Femur (tissue), 1 donor: ENCODE measurements around the gene PKP1.

Source experiments
- DNase-seq: peaks from one replicate; pipeline ENCODE4 v3.0.0-alpha.2; 2017

PKP1 gene

GRCh38 chr1:201310251-201310985 is 27.1 kb downstream of the PKP1 start:
- no peak for DNase-seq

DNA sequence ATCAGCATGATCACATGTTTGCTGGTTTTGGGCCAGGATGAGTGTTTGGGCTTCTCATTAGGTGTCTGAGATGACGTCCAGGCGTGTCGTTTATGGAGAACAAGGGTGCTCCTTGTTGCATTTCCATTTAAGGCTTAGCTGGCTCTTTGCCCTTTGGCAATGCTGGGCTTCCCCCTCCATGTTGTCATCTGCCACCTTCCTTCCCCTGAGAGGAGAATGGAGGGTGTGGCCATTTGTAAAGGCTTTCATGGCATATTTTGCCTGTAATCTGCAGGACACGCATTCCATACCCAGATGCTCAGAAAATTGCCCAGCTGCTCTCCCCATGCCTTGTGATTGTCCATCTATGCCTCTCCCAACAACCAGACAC is 27.7 kb downstream of the PKP1 start:
- peak; percentile 69 for DNase-seq

GRCh38 chr1:201311356-201312011 is 28.2 kb downstream of the PKP1 start:
- DNase-seq: no peak

DNA sequence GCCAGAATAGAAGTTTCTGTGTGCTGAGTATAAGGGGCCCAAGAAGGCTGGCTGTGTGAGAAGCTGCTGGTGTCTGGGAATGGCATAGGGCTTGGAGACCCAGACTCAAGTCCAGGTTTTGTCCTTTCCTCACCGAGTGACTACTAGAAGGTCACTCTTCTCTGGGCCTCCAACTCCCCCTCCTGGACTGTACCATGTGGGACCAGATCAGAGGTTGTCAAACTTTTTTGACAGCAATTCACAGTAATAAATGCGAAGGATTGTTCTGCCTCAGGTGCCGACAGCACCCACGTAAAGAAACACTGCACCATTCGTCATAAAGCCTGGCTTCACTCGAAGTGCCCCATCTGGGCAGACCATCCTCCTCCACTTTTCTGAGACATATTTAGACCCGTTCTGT is 29.0 kb downstream of the PKP1 start:
- no peak for DNase-seq

GRCh38 chr1:201313086-201313485 is 29.8 kb downstream of the PKP1 start:
- no peak for DNase-seq

DNA sequence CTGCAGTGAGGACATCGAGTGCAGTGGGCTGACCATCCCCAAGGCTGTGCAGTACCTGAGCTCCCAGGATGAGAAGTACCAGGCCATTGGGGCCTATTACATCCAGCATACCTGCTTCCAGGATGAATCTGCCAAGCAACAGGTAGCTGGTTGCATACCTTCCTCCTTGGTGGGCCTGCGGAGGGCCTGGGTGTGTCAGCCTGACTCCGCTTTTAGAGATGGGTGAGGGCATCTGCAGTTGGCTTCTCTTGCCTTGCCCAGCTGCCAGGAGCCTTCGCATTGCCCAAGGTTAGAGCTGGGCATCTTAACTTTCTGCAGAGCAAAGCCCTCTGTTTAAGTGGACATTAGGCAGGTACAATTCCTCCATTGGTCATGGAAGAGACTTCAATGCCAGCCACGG is 33.2 kb downstream of the PKP1 start:
- DNase-seq: no peak

- no peak for DNase-seq
Measured at GRCh38 chr1:201317551-201317950, 34.2 kb downstream of the PKP1 start.

- no peak for DNase-seq
Measured at GRCh38 chr1:201318504-201319340, 35.4 kb downstream of the PKP1 start.

DNA sequence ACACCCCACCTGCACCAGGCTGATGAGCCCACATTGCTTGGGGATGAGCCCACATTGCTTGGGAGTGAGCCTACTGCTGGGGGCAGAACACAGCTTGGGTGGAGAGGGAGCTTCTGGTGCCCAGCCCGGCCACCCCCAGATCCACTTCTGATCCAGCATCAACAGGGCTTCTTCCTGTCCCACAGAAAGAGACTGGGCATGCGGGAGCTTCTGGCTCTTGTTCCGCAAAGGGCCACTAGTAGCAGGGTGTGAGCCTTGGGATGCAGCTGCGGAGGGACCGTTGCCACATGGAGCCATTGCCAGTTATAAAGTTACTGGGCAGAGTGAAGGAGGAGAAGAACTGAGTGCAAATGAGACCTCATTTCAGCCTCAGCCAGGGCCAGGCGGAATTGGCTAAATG is 36.3 kb downstream of the PKP1 start:
- no peak for DNase-seq

- no peak for DNase-seq
Measured at GRCh38 chr1:201320168-201320788, 37.0 kb downstream of the PKP1 start.

- DNase-seq: no peak
Measured at GRCh38 chr1:201321826-201322390, 38.6 kb downstream of the PKP1 start.

DNA sequence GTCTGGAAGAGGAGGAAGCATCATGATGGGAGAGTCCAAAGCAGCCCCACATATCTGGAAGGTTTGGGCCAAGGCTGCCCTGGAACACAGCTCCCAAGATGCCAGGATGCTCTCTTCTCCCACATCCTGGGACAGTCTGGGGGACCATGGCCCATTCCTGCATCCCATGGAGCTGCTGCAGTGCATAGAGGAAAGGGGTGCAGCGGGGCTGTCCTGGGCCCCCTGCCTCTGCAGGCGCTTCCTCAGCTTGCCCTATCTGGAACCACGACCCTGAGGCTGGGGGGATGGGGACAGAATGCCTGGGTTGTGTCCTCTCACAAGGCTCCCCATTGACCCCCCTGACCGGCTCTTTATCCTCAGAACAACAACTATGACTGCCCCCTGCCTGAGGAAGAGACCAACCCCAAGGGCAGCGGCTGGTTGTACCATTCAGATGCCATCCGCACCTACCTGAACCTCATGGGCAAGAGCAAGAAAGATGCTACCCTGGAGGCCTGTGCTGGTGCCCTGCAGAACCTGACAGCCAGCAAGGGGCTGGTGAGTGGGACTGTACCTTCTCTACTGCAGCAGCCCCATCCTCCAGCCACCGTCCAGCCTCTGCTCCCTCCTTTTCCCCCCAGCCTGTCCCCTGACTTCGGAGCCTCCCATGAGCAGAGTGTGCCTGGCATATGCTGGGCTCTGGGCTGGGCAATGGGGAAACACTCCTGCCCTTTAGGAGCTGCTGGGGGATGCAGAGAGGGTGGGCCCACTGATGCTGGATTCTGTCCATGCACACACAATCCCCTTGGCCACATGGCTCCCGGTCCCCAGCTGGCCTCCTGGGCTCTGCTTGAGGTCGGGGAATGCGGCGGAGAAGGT is 39.6 kb downstream of the PKP1 start:
- DNase-seq: no peak

GRCh38 chr1:201324306-201324705 is 41.0 kb downstream of the PKP1 start:
- no peak for DNase-seq

GRCh38 chr1:201324821-201325677 is 41.7 kb downstream of the PKP1 start:
- DNase-seq: no peak

DNA sequence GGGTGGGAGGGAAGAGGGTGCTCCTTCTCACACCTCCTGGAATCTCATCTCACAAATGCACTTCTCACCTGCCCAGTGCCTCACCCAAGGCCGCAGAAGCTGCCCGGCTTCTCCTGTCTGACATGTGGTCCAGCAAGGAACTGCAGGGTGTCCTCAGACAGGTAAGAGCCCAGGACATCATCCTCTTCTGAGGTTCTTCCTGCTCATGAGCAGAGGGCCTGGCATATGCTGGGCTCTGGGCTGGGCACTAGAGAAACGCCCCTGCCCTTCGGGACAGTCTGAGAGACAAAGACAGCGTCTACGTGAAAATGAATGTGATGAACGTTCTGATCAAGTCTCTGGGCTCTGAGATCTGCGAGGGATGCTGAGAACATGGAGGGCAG is 42.4 kb downstream of the PKP1 start:
- no peak for DNase-seq

- DNase-seq: no peak
Measured at GRCh38 chr1:201326710-201327109, 43.4 kb downstream of the PKP1 start.

DNA sequence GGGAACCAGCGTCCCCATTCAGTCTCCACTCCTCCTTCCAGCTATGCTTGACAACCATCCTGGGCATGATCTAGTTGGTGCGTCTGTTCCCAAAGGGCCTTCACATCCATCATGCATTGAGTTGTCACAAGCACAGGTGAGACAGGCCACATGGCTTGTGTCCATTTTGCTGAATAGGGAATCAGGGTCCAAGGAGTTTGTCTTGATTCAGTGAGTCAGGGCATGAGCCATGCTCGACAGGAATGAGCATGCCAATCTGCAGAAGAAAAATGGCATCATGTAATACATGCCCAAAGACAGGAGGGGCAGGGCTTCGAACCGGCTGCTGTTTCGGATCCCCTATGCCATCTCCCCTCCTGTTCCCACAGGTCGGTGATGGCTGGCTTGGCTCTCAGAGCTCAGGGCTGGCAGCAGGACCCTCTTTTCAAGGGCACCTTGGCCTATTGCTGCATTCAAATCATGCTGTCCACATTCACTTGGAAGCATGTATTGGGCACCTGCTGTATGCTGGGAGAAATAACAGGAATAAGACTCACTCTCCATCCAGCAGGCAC is 44.5 kb downstream of the PKP1 start:
- no peak for DNase-seq

DNA sequence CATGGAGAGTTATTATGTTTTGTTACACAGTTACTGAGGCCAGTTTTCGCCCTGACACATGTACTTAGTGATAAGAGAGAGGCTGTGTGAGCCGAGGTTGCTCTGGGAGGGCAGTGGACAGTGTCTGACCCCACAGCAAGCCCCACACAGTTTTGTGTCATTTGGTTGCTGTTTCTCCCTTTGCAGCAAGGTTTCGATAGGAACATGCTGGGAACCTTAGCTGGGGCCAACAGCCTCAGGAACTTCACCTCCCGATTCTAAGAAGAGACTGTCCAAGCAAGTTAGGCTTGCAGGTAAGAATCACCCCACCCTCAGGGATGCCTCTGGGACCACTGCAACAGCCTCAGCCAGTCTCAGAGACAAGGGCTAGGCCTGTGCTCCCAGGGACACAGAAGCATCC is 45.3 kb downstream of the PKP1 start:
- DNase-seq: no peak

DNA sequence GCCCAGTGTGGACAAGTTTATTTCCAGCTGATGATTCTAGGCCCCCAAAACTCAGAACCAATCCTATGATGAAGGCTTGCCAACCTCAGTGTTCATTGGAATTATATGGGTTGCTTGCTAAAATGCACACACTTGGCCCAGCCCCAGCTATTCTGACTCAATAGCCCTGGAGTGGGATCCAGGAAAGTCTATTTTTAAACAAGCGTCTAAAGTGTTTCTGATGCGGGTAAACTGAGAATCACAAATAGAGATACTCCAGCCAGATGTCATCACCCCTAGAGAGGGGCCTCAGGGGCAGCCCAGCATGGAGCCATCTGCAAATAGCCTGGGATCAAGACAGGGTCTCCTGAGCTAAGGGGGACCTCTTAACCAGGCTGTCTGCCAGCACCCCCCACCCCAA is 46.0 kb downstream of the PKP1 start:
- no peak for DNase-seq

DNA sequence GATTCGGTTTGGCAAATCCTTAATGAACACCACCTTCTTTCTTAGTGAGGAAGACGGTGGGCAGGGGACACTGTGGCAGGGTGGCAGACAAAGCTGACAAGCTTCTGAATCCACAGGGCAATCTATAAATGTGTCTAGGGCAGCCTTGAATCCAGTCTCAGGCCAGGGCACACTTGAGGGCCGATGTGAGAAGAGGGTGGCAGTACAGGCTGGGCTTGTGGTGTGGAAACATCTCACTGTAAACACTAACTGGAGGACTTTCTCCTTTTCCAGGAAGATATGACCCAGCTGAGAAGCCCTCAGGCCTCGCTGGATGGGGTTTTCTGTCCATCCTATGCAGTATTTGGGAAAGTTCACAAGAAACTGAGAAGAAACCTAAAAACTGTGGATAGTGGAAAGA is 46.5 kb downstream of the PKP1 start:
- no peak for DNase-seq

GRCh38 chr1:201330541-201330940 is 47.2 kb downstream of the PKP1 start:
- DNase-seq: no peak
